ENCODE results near the gene TTC28. TPM values are rescaled to one million over a fixed set of nuclear protein-coding genes. Genes with fewer than 3 reads are reported as not detected.

TTC28 gene
- total RNA-seq, 4 donors from 2014 or later: 35.1 to 138 (median 50.8) TPM

- Histone ChIP-seq H3K4me3 (no peak overlapping the region), H3K36me3 (no peaks in the 10 kb centered on the region), H3K27ac (no peak overlapping the region), H3K9me3 (no peaks in the 10 kb centered on the region), H3K4me1 (peaks cover 0 to 11% (median 0%) of the 10 kb centered on the region in 3 donors), H3K27me3 (no peaks in the 10 kb centered on the region)
- TF ChIP-seq POLR2A (IDR thresholded peaks at IDR 0.05) (no peak), CTCF (IDR thresholded peaks at IDR 0.05) (no peak), EP300 (IDR thresholded peaks at IDR 0.05) (no peak), POLR2AphosphoS5 (IDR thresholded peaks at IDR 0.05) (no peak)
- no peak for ATAC-seq
Observed at GRCh38 chr22:28360939-28361338, 318.7 kb downstream of the TTC28 start.

- no peaks in the 10 kb centered on the region for H3K36me3 ChIP-seq
- H3K27me3 ChIP-seq: no peaks in the 10 kb centered on the region
- no peak overlapping the region for H3K27ac ChIP-seq
- no peak for ATAC-seq
- H3K9me3 ChIP-seq: no peaks in the 10 kb centered on the region
- WGBS, 2 donors (ENCODE audit: low coverage in 1 of 2): 59 to 62% methylated on average over 2 of the region's 2 CpGs
- no peak for TF ChIP-seq POLR2AphosphoS5 (IDR thresholded peaks at IDR 0.05)
- no peak for TF ChIP-seq EP300 (IDR thresholded peaks at IDR 0.05)
- no peak for TF ChIP-seq POLR2A (IDR thresholded peaks at IDR 0.05)
- H3K4me1 ChIP-seq: peaks cover 0 to 11% (median 0%) of the 10 kb centered on the region in 3 donors
- H3K4me3 ChIP-seq: no peak overlapping the region
Observed at GRCh38 chr22:28358312-28358711, 321.3 kb downstream of the TTC28 start.

GRCh38 chr22:28357193-28357592 is 322.4 kb downstream of the TTC28 start:
- no peaks in the 10 kb centered on the region for H3K36me3 ChIP-seq
- H3K27ac ChIP-seq: no peak overlapping the region
- no peak overlapping the region for H3K4me3 ChIP-seq
- no peaks in the 10 kb centered on the region for H3K9me3 ChIP-seq
- WGBS, 2 donors (ENCODE audit: low coverage in 1 of 2): 100% methylated on average over 1 of the region's 1 CpG
- no peak for TF ChIP-seq EP300 (IDR thresholded peaks at IDR 0.05)
- TF ChIP-seq POLR2A (IDR thresholded peaks at IDR 0.05): no peak
- no peak for TF ChIP-seq CTCF (IDR thresholded peaks at IDR 0.05)
- no peak for TF ChIP-seq POLR2AphosphoS5 (IDR thresholded peaks at IDR 0.05)
- H3K4me1 ChIP-seq: peaks cover 0 to 11% (median 0%) of the 10 kb centered on the region in 3 donors
- no peaks in the 10 kb centered on the region for H3K27me3 ChIP-seq
- ATAC-seq: no peak

GRCh38 chr22:28351476-28351875 is 328.2 kb downstream of the TTC28 start:
- no peaks in the 10 kb centered on the region for H3K27me3 ChIP-seq
- H3K4me1 ChIP-seq: no peaks in the 10 kb centered on the region
- 40 to 68% methylated on average over 2 of the region's 2 CpGs for WGBS, 2 donors (ENCODE audit: low coverage in 1 of 2)
- H3K9me3 ChIP-seq: no peaks in the 10 kb centered on the region
- ATAC-seq: no peak
- no peaks in the 10 kb centered on the region for H3K36me3 ChIP-seq
- TF ChIP-seq POLR2AphosphoS5 (IDR thresholded peaks at IDR 0.05) (no peak), POLR2A (IDR thresholded peaks at IDR 0.05) (no peak), CTCF (IDR thresholded peaks at IDR 0.05) (no peak), EP300 (IDR thresholded peaks at IDR 0.05) (no peak)
- no peak overlapping the region for H3K4me3 ChIP-seq
- H3K27ac ChIP-seq: no peak overlapping the region

GRCh38 chr22:28348613-28349609 is 330.7 kb downstream of the TTC28 start:
- H3K27ac ChIP-seq: no peak overlapping the region
- 75 to 88% methylated on average over 3 to 4 of the region's 5 CpGs for WGBS, 2 donors (ENCODE audit: low coverage in 1 of 2)
- H3K9me3 ChIP-seq: no peaks in the 10 kb centered on the region
- no peaks in the 10 kb centered on the region for H3K36me3 ChIP-seq
- no peak for TF ChIP-seq POLR2AphosphoS5 (IDR thresholded peaks at IDR 0.05)
- no peak overlapping the region for H3K4me3 ChIP-seq
- no peaks in the 10 kb centered on the region for H3K27me3 ChIP-seq
- H3K4me1 ChIP-seq: peaks cover 0 to 17% (median 0%) of the 10 kb centered on the region in 3 donors
- no peak for ATAC-seq

- Histone ChIP-seq H3K27ac (no peak overlapping the region), H3K27me3 (no peaks in the 10 kb centered on the region), H3K9me3 (no peaks in the 10 kb centered on the region), H3K36me3 (no peaks in the 10 kb centered on the region), H3K4me1 (peaks cover 0 to 22% (median 0%) of the 10 kb centered on the region in 3 donors), H3K4me3 (no peak overlapping the region)
- 83 to 100% methylated on average over 1 of the region's 2 CpGs for WGBS, 2 donors (ENCODE audit: low coverage in 1 of 2)
- ATAC-seq: no peak
- TF ChIP-seq EP300 (IDR thresholded peaks at IDR 0.05) (no peak), POLR2AphosphoS5 (IDR thresholded peaks at IDR 0.05) (no peak), POLR2A (IDR thresholded peaks at IDR 0.05) (no peak), CTCF (IDR thresholded peaks at IDR 0.05) (no peak)
Observed at GRCh38 chr22:28346308-28346707, 333.3 kb downstream of the TTC28 start.

All from gastroesophageal sphincter (tissue), 4 donors.